Ecto neural progenitor cell (in vitro differentiated cells): Measurements from ENCODE around the gene PRDM2.
A peak's percentile ranks its signal among the peaks of the same experiment; 100 is the strongest.

Source experiments
- DNase-seq: peaks from one replicate; pipeline ENCODE4 v3.0.0-alpha.2; 2018; ENCODE audit warnings: low spot score

PRDM2 gene

DNA sequence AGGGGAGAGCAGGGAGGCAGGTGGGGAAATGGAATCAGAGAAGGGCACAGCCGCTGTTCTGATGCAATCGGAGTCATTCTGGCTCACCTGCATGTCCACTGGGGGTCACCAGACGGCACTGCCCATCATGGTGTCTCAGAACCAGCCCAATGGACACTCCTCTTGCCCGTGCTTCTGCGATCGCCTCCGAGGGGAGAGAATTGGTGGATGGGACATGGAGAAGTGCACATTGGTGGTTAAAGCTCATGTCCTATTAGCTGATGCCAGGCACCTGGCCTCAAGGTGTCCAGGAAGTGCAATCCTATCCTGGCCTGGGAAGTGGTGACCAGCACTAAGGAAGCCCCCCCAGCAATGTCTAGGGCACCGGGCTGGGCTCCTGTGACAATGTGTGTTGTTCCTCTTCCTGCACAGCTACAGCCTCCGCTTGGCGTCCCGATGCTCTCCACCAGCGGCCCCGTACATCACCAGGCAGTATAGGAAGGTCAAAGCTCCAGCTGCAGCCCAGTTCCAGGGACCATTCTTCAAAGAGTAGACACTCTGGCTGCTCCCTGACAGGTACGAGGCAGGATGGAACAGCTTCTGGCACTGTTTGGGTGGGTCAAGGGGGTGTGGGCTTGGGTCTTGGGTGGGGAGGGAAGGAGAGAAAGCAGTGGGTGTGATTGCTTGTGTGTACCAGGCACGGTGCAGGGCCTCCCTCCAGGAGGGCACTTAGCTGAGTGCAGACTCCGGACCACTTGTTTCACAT is 116.2 kb downstream of the PRDM2 start:
- DNase-seq = no peak

DNA sequence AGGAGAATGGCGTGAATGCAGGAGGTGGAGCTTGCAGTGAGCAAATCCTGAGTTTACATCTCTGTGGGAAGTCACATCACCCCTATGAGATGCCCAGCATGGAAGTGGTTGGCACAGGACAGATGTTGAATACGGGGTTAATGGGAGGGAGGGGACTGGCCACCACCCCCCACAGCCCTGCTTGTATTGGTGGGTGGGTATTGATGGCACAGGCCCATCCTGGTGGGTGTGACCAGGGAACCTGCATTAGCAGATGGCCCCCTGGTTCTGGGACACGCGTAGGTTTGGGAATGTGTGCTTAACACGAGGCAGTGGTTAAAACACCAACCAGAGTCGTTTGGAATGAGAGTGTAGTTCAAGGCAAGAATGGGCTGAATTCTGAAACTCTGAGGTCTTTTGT is 117.9 kb downstream of the PRDM2 start:
- peak; percentile 20 for DNase-seq

DNA sequence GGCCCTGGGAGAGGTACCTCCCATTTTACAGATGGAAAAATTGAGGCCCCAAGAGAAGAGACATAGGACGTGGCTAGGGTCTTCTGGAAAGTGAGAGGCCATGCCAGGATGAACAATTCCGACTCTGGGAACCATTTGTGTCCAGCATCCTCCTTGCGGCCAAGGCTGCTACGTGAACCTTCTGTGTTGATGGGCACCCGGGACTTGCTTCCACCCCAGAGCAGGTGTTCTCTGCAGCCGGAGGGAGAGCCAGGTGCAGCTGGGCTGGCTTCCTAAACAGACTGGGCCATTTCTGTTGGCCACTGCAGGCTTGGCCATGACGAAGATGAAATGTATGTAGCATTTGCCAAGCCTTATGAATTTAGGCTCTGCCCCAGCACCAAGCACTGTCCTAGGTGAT is 118.9 kb downstream of the PRDM2 start:
- peak; percentile 5 for DNase-seq

DNA sequence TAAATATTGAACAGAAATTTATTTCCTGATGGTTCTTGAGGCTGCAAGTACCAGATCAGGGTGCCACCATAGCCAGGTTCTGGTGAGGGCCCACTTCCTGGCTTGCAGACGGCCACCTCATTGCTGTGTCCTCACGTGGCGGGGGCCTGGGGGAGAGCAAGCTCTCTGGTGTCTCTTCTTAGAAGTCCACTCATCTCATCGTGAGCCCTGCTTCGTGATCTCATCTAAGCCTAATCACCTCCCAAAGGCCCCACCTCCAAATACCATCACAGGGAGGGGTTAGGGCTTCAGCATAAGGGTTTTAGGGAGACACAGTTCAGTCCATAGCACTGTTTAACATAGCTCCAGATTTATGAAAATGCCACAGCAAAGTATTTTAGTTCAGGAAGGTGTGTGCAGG is 119.7 kb downstream of the PRDM2 start:
- DNase-seq = no peak

DNA sequence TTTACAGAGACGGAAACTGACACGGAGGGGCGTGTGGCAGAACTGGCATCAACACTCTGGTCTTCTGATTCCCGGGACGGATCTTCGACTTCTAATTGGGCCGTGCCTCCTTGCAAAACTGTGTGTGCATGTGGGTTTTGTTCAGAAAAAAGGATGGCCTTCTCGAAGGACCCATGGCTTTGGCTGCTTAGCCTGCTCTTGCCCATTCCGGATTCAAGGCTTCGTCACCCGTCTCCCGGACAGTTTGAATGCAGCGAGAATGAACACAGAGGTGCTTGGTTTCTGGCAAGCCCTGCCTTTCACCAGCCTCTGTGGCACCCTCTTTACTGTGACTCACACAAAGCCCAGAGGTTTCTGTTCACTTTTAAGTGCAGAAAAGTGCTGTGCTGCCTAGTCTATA is 120.1 kb downstream of the PRDM2 start:
- peak; percentile 32 for DNase-seq

DNA sequence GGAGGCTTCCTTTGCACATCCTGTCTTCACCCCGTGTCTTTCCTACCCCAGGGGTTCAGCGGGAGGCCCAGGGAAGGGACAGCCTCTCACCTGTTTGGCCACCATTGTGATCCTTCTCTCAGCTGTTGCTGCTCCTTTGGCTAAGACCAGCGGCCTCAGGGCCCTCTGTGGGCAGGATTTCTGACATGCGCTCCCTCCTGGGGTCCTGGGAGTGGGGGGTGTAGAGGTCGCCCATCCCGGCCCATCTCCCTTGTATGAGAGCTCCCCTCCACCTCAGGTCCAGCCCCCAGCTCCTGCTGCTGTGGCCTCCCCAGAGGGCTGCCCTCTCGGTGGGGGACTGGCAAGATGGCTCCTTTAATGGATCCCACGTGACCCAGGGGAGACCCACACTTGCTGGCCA is 120.5 kb downstream of the PRDM2 start:
- DNase-seq = no peak

DNA sequence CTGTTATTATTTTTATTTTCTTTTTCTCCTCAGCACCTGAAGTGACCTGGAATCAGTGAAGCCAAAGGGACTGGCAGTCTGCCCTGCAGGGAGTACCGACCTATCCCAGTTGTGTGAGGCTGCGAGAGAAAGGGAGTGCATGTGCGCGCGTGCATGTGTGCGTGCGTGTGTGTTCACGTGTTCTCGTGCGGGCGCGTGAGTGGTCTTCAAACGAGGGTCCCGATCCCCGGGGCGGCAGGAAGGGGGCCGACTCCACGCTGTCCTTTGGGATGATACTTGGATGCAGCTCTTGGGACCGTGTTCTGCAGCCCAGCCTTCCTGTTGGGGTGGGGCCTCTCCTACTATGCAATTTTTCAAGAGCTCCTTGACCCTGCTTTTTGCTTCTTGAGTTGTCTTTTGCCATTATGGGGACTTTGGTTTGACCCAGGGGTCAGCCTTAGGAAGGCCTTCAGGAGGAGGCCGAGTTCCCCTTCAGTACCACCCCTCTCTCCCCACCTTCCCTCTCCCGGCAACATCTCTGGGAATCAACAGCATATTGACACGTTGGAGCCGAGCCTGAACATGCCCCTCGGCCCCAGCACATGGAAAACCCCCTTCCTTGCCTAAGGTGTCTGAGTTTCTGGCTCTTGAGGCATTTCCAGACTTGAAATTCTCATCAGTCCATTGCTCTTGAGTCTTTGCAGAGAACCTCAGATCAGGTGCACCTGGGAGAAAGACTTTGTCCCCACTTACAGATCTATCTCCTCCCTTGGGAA is 123.3 kb downstream of the PRDM2 start:
- DNase-seq = no peak

DNA sequence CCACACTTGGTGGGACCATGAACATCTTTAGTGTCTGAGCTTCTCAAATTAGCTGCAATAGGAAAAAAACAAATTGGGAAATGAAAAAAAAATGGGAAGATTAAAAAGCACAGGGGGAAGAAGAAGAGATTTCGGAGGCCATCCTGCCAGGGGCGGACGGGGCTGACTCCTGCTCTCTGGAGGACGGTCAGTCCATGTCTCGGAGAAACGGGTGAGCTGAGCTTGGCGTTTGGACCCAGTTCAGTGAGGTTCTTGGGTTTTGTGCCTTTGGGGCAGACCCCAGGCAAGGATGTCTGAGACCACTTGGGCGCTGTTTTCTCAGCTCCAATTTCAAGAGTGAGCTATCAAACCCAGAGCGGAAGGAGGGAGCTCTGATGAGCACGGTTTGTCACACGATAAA is 123.9 kb downstream of the PRDM2 start:
- DNase-seq = no peak

DNA sequence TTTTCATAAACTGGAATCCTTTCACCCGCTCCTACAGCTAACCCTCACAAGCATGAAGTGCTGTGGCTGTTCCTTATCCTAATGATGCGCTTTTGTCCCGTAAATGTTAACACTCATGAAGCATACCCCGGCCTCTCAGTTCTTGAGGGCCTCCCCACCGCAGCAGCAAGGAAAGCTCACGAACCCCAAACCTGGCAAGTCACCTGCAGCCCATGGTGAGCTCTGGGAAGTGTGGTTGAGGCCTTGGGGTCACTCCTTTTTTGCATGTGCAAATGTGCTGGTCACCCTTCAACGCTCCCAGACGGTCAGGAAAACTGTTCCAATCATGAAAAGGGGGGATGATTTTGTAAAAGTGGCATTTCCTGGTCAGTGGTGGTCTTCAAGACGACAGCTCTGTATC is 124.6 kb downstream of the PRDM2 start:
- no peak for DNase-seq

DNA sequence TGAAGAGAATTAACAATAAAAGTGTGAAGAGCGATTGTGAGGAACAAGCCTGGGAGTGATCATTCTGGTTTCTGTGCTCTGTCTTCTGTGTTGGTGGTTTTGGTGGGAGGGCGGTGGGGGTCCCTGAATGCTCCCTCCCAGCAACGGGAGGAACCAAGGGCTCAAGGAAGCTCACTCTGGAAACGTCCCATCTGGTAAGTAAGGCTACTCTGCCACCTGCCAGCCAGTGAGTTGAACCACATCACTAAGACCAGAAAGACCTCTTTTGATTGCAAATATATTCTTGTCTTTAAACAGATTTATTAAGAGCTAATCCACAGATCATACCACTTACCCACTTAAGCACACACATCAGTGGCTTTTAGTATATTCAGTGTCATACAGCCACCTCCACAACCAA is 125.0 kb downstream of the PRDM2 start:
- no peak for DNase-seq

DNA sequence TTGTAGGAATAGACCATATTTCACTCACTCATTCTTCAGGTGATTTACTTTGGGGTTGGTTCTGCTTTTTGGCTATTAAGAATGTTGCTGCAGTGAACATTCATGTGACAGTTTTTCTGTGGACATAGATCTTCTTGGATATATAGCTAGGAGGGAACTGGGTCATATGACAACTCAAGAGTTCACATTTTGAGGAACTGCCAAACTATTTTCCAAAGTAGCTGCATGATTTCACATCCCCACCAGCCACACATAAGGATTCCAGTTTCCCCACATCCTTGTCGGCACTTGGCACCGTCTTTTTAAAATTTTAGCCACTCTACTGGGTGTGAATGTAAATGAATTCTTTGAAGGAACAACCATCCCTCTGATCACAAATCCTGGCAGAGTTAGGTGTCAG is 126.0 kb downstream of the PRDM2 start:
- DNase-seq = no peak

DNA sequence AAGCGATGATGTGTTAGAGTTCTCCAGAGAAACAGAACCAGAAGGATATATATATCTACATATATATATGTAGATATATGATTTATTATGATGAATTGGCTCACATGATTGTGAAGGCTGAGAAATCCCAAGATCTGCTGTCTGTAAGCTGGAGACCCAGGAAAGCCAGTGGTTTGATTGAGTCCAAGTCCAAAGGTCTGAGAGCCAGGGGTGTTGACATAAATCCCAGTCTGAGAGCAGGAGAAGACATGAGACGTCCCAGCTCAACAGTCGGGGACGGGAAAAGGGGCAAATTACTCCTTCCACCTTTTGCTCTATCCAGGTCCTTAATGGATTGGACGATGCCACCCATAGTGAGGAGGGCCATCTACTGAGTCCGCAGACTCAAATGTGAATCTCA is 126.6 kb downstream of the PRDM2 start:
- DNase-seq = no peak

DNA sequence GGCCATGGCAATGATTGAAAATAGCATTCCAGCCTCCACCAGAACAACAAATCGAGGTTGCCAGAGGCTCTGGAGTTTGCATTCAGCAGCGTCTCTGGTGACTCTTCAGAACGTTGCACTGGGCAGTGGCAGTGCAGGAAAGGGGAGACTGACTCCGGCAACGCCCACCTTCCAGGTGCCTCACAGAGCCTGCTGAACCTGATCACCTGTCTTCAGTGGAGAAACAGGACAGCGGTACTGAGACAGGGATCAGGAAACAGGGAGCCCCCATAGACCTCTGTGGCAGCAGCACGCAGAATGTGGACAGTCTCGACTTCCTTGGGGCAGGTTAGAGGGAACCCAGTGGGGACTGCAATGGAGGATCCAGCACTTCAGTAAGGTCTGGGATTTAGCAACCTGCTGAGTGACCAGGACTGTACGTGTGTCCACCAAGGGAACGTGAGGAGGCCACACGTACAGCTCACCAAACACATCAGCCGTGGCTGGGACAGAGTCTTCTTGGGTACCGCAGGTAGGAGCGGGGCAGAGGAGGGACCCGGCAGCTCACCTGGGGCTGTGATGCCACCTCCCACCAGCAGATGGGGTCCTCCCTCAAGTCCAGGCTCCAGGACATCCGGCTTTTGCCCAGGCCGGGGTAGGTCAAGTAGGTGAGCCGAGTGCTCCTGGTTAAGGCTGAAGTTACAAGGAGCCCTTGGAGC is 128.6 kb downstream of the PRDM2 start:
- DNase-seq = peak; percentile 72

DNA sequence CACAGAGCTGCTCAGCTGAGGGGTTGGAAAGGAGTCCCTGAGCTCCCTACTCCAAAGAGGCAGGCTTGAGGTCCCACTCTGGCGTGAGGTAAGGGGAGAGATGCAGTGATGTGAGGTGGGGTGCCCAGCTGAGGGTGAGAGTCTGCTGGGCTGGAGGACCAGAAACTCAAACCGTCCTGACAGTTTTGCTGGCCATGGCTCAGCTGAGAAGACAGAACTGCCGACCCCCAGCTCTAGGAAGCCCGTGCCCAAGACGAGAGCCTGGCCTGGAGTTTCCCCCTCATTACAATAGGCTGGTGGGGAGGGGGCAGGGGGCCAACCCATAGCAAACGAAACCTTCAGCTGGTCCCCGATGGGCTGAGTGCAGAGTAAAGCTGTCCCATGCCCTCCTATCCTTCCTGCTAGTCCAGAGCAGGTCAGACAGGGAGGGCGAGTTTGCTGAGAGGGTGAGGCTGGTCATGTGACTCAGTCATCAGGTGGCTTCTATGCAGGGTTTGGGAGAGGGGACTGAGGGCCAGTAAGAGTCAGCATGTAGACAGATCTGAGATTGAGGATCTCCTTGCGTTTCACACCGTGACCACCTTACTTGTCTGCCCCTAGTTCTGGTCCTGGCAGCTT is 129.3 kb downstream of the PRDM2 start:
- no peak for DNase-seq

DNA sequence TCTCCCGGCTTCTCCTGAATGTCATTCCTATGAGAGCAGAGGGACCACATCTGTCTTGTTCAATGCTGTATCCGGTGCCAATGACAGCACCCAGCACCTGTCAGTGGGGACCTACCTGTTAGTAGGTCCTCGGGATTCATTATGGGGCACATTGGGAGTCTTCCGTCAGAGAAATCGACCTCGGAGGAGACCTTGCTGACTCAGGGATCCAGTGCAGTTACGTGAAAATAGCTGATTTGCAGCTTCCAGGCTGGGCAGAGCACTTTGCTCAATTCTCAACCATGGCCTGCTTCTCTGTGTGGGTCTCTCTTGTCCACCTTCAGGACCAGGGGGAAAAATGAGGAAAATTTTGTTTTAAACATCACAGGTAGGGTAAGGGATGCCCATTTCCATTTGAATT is 130.2 kb downstream of the PRDM2 start:
- DNase-seq = no peak

DNA sequence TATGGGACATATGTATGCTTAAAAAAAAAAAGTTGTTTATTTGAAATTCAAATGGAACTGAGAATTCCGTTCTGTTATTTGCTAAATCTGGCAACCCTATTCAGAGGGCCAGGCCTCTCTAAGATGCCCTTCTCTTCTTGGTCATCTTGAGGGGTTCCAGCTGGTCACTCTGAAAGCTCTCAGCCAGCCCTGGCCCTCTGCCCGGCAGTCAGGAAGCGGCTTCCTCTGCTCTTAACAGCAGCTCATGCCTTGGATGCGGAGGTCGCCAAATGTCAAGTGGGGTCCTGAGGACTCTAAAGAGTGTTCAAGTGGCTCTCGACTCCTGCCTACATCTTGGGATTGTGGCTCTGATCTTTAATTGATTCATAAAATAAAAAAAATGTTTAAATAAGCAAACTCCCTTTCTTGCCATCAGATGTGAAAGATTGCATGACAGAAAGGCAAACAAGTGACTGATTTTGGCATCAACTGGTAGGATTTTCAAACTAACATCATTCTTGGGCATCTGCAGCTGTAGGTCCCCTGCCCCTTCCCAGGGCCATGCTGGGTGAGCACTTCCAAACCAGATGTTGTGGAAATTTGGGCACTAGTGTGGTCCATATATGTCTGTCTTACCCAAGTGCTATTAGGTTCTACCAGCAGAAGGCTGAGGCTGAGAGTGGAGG is 130.8 kb downstream of the PRDM2 start:
- DNase-seq = no peak

DNA sequence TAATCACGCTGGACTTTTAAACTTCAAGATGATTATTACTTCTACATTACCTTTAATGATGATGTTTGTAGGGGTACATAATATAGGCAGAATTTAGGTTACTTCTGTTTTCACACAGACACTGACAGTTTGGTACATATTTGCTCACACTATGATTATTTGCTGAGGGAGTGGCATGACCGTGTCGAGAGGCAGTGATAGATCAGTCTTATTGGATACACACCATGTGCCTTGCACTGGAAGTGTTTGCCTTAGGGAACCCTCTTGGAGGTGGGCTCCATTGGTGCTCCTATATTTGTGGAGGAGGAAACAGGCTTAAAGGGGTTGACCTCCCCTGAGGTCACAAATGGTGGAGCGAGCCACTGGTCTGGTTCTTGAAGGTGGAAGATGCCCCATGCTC is 132.1 kb downstream of the PRDM2 start:
- DNase-seq = no peak

DNA sequence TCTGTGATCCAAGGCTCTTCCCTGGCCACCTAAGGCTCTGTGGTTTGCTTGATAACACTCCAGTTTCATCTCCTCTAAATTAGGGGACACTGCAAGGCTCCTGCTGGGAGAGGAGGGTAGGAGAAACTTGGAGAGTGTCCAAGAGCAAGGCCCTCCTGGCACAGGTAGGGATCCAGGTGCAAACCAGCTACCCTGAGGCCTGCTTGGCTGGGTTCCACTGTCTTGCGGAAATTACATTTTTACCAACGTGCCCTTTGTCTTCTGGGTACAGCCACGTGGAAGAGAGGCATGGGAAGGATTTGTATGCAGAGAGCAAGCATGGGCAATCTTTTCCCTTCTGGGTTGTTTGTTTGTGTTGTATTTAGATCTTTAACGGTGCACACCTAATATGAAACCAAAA is 132.5 kb downstream of the PRDM2 start:
- no peak for DNase-seq

DNA sequence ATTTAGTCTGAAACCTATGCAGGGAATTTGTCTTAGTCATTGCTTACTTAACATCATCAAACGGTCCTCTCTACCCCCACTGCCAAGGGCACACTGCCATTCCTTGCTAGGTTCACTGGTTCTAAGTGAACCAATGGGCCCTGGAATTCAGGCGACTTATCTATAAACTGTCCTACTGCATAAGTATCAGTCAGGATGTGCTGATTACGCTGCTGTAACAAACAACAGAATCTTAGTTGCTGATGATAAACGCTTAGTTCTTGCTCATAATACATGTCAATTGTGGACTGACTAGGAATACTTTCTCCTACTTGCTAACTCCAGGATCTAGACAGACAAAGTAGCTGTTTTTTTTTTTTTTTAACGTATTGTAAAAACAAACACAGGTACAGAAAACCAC is 136.1 kb downstream of the PRDM2 start:
- DNase-seq = no peak

DNA sequence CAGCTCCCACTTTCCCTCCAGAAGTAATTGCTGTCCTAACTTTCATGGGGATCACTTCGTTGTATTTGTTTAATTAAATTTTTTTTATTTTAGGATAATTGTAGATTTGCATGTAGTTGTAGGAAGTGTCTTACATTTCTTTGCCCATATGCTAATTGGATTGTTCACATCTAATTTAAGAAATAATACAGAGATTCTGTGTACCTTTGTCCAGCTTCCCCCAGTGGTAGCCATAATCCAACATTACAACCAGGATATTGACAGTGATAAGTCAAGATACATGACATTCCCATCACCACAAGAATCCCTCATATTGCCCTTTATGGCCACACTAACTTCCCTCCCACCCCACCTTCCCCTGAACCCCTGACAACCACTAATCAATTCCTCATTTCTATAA is 136.6 kb downstream of the PRDM2 start:
- DNase-seq = no peak

DNA sequence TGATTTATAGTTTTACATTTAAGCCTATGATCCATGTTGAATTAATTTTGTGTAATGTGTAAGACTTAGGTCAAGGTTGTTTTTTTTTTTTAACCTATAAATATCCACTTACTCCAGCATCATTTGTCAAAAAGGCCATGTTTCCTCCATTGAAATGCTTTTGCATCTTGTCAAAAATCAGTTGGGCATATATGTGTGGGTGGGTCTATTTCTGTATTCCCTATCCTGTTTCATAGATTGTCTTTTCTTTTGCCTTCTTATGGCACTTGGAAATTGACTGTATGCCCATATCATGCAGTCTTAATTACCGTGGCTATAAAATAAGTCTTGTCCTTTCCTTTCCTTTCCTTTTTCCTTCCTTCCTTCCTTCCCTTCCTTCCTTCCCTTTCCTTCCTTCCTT is 138.2 kb downstream of the PRDM2 start:
- no peak for DNase-seq

DNA sequence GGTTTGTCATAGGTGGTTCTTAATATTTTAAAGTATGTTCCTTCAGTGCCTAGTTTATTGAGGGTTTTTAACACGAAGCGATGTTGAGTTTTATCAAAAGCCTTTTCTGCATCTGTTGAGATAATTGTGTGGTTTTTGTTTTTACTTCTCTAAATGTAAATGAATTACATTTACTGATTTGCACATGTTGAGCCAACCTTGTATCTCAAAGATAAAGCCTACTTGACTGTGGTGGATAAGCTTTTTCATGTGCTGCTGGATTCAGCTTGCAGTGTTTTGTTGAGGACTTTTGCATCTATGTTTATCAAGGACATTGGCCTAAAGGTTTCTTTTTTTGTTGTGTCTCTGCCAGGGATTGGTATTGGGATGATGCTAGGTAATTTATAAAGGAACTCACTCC is 142.5 kb downstream of the PRDM2 start:
- DNase-seq = no peak
